ENCODE measurements around the gene OR2H1. TPM values are rescaled to one million over a fixed set of nuclear protein-coding genes. Genes with fewer than 3 reads are reported as not detected.

The OR2H1 gene
- total and polyA plus RNA-seq, 8 donors, result not detected

GRCh38 chr6:29496961-29497360 is 40.0 kb downstream of the OR2H1 start:
- TF ChIP-seq, protein P1, sequence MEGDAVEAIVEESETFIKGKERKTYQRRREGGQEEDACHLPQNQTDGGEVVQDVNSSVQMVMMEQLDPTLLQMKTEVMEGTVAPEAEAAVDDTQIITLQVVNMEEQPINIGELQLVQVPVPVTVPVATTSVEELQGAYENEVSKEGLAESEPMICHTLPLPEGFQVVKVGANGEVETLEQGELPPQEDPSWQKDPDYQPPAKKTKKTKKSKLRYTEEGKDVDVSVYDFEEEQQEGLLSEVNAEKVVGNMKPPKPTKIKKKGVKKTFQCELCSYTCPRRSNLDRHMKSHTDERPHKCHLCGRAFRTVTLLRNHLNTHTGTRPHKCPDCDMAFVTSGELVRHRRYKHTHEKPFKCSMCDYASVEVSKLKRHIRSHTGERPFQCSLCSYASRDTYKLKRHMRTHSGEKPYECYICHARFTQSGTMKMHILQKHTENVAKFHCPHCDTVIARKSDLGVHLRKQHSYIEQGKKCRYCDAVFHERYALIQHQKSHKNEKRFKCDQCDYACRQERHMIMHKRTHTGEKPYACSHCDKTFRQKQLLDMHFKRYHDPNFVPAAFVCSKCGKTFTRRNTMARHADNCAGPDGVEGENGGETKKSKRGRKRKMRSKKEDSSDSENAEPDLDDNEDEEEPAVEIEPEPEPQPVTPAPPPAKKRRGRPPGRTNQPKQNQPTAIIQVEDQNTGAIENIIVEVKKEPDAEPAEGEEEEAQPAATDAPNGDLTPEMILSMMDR (IDR thresholded peaks at IDR 0.05), result no peak
- no peak overlapping the region for H3K27ac ChIP-seq
- no peak for FAIRE-seq
- no peaks in the 10 kb centered on the region for H3K4me1 ChIP-seq
- H3K36me3 ChIP-seq, result no peaks in the 10 kb centered on the region
- H3K27me3 ChIP-seq, result no peaks in the 10 kb centered on the region
- no peaks in the 10 kb centered on the region for H3K9me3 ChIP-seq
- no peak overlapping the region for H3K4me3 ChIP-seq
- ATAC-seq, result no peak
- intact Hi-C loops (cut with DNase I), result no loop called here
- no peak for DNase-seq
- 71 to 78% methylated on average over 4 of the region's 4 CpGs for WGBS, 2 donors

DNA sequence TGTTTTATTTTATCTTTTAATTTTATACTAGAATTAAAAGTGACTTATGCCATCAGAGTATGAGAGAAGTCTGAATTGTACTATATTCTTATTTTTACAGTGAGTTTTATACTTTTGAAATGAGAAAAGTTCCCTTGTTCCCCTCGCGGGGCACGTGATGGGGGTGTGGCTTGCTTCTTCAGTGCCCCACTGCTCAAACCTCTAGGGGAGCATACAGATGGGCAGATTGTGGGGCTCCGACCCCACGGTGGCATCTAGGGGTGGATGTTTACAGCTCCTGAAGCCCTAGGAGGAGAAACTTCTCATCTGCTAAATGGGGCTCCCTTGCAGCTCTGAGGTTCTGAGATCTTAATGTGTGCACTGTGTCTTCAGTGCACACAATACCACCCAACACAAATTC is 42.7 kb downstream of the OR2H1 start:
- intact Hi-C loops (cut with DNase I), result no loop called here
- no peak overlapping the region for H3K27ac ChIP-seq

DNA sequence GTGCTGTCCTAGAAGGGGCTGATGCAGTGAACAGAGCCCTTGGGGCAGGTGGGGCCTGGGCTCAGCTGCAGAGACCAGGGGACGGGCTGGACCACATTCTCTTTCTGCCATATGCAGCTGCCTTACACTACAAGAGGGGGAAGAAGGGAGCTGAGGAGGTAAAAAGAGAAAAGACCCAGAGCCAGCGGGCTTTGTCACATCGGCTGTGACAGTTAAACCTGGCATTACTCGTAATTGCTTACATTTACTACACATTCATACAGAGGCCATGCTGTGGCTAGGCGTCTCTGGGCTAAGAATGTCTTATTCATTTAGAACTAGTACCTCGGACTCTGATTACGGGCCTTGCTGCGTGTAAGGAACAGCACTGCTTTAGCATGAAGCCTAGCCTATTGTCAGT is 43.6 kb downstream of the OR2H1 start:
- H3K27me3 ChIP-seq, result no peaks in the 10 kb centered on the region
- 83 to 87% methylated on average over 8 of the region's 8 CpGs for WGBS, 2 donors
- no peak for ATAC-seq
- intact Hi-C loops (cut with DNase I), result no loop called here
- H3K4me3 ChIP-seq, result no peak overlapping the region
- TF ChIP-seq, protein P1 (IDR thresholded peaks at IDR 0.05), result no peak
- no peak for DNase-seq
- H3K4me1 ChIP-seq, result no peaks in the 10 kb centered on the region
- FAIRE-seq, result no peak
- no peaks in the 10 kb centered on the region for H3K9me3 ChIP-seq
- H3K27ac ChIP-seq, result no peak overlapping the region
- H3K36me3 ChIP-seq, result no peaks in the 10 kb centered on the region

More for the DNA sequence above, 42.7 kb downstream of the OR2H1 start:
- Histone ChIP-seq H3K27me3 (no peaks in the 10 kb centered on the region), H3K36me3 (no peaks in the 10 kb centered on the region), H3K4me3 (no peak overlapping the region), H3K4me1 (no peaks in the 10 kb centered on the region), H3K9me3 (no peaks in the 10 kb centered on the region)
- WGBS, 2 donors, result 78 to 81% methylated on average over 5 of the region's 5 CpGs
- ATAC-seq (no peak), FAIRE-seq (no peak), DNase-seq (no peak)
- TF ChIP-seq, protein P1 (IDR thresholded peaks at IDR 0.05), result no peak

- H3K4me3 ChIP-seq, result no peak overlapping the region
- no peak for ATAC-seq
- TF ChIP-seq, protein P1 (IDR thresholded peaks at IDR 0.05), result no peak
- no peaks in the 10 kb centered on the region for H3K27me3 ChIP-seq
- DNase-seq, result no peak
- H3K4me1 ChIP-seq, result no peaks in the 10 kb centered on the region
- H3K27ac ChIP-seq, result no peak overlapping the region
- no peaks in the 10 kb centered on the region for H3K9me3 ChIP-seq
- intact Hi-C loops (cut with DNase I), result no loop called here
- 78 to 83% methylated on average over 6 of the region's 6 CpGs for WGBS, 2 donors
- H3K36me3 ChIP-seq, result no peaks in the 10 kb centered on the region
- no peak for FAIRE-seq
Observed at GRCh38 chr6:29501106-29501505, 44.2 kb downstream of the OR2H1 start.

DNA sequence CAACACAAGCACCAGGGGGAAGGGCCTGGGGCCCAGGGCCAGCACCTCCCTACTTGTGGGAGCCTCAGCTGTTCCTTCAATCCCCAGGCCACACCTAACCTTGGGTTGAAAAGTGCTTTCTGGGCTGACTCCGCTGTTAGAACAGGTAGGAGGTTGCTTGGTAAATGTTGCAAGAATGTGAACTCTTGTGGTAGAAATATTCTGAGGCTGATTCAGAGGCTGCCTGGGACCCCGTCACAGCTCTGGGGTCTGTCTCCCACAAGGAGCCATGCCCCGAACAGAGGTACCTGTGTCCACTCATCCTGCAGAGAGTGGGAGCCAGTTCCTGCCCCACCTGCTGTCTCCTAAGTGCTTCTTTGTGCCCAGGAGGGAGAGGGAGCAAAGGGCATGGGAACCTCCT is 45.2 kb downstream of the OR2H1 start:
- H3K4me1 ChIP-seq, result no peaks in the 10 kb centered on the region
- TF ChIP-seq, protein P1 (IDR thresholded peaks at IDR 0.05), result no peak
- ATAC-seq (no peak), FAIRE-seq (no peak), DNase-seq (no peak)
- H3K36me3 ChIP-seq, result no peaks in the 10 kb centered on the region
- no peaks in the 10 kb centered on the region for H3K27me3 ChIP-seq
- WGBS, 2 donors, result 82 to 94% methylated on average over 3 of the region's 3 CpGs
- intact Hi-C loops (cut with DNase I), result no loop called here
- no peaks in the 10 kb centered on the region for H3K9me3 ChIP-seq
- H3K4me3 ChIP-seq, result no peak overlapping the region
- H3K27ac ChIP-seq, result no peak overlapping the region
